ENCODE measurements around the gene PKNOX2. TPM values are rescaled to one million over a fixed set of nuclear protein-coding genes. Genes with fewer than 3 reads are reported as not detected.

The PKNOX2 gene
- total and polyA plus RNA-seq, 2 of the 8 experiments (the other 6 are each of a cell fraction or from before 2014, with no cell fraction given): 2.0 TPM

Small RNA genes within 50 kb of the gene (small RNA-seq; reads per million reads assigned to genes)
- gene RNU6-321P (ENCODE audit: insufficient read depth): not detected

Other genes starting within 250 kb of the PKNOX2 start
- gene HEPN1, start 245.5 kb upstream of the PKNOX2 start, total RNA-seq (2021; fragmentation: NEBNext Ultra II Directional; extraction: Animal tissue kit (Norgen Biotek cat#: 25700)): not detected in 2 replicates
- gene HEPN1, start 245.5 kb upstream of the PKNOX2 start, polyA plus RNA-seq (2011; rRNA removed): not detected in 2 replicates
- not detected in 2 replicates for gene HEPACAM, start 228.7 kb upstream of the PKNOX2 start, total RNA-seq (2021; fragmentation: NEBNext Ultra II Directional; extraction: Animal tissue kit (Norgen Biotek cat#: 25700))
- not detected in 2 replicates for gene HEPACAM, start 228.7 kb upstream of the PKNOX2 start, polyA plus RNA-seq (2011; rRNA removed)
- gene CCDC15, start 210.5 kb upstream of the PKNOX2 start, total RNA-seq (2021; fragmentation: NEBNext Ultra II Directional; extraction: Animal tissue kit (Norgen Biotek cat#: 25700)): 3.1 and 4.0 TPM in 2 replicates
- 0.64 and 1.5 TPM in 2 replicates for gene CCDC15, start 210.5 kb upstream of the PKNOX2 start, polyA plus RNA-seq (2011; rRNA removed)
- gene SLC37A2, start 101.4 kb upstream of the PKNOX2 start, total RNA-seq (2021; fragmentation: NEBNext Ultra II Directional; extraction: Animal tissue kit (Norgen Biotek cat#: 25700)): 1.1 and 1.3 TPM in 2 replicates
- 1.9 and 2.0 TPM in 2 replicates for gene SLC37A2, start 101.4 kb upstream of the PKNOX2 start, polyA plus RNA-seq (2011; rRNA removed)
- gene TMEM218, start 53.1 kb upstream of the PKNOX2 start, total RNA-seq (2021; fragmentation: NEBNext Ultra II Directional; extraction: Animal tissue kit (Norgen Biotek cat#: 25700)): 17.0 and 17.3 TPM in 2 replicates
- 30.5 and 33.5 TPM in 2 replicates for gene TMEM218, start 53.1 kb upstream of the PKNOX2 start, polyA plus RNA-seq (2011; rRNA removed)

All from H1 (cell line).